Lower lobe of right lung (tissue), 2 donors: ENCODE data around the gene PRPF38A. TPM values are rescaled to one million over a fixed set of nuclear protein-coding genes. Genes with fewer than 3 reads are reported as not detected.

Experiments
- ATAC-seq, 2 donors: fragments of 200-7000 bp; cut with Tn5 transposase; one replicate each; pipeline ENCODE4 v1.9.1; 2020 to 2022; ENCODE audit warnings: mild to moderate bottlenecking in 2 of 2, moderate library complexity in 2 of 2
- DNase-seq: peaks from one replicate; pipeline ENCODE4 v3.0.0-alpha.2; 2020
- H3K27ac ChIP-seq: fragments of 200-600 bp; one replicate; pipeline ENCODE4 v1.8.0; 2022
- H3K27me3 ChIP-seq: fragments of 200-600 bp; one replicate; pipeline ENCODE4 v1.8.0; 2022; ENCODE audit warnings: low read depth
- H3K36me3 ChIP-seq: fragments of 200-600 bp; one replicate; pipeline ENCODE4 v1.8.0; 2022; ENCODE audit warnings: mild to moderate bottlenecking
- H3K4me1 ChIP-seq: fragments of 200-600 bp; one replicate; pipeline ENCODE4 v1.8.0; 2022
- H3K4me3 ChIP-seq: fragments of 200-600 bp; one replicate; pipeline ENCODE4 v1.8.0; 2022; ENCODE audit warnings: mild to moderate bottlenecking
- H3K9me3 ChIP-seq: fragments of 200-600 bp; one replicate; pipeline ENCODE4 v1.8.0; 2022
- intact Hi-C: fragments of 100-400 bp; cut with DNase I; formaldehyde crosslinking; loops from one replicate; pipeline ENCODE4 v1.11.0; 2022
- total RNA-seq: library from RNA; stranded (reverse); fragmentation: NEBNext Ultra II Directional; extraction: Animal tissue kit (Norgen Biotek cat#: 25700); gene quantifications from one replicate; pipeline ENCODE4 v1.2.1, GENCODE V29; 2021
- TF ChIP-seq, protein P1 (sequence below): fragments of 200-600 bp; IDR thresholded peaks from one replicate; pipeline ENCODE4 v1.8.0; 2022; ENCODE audit warnings: antibody characterized with exemption, mild to moderate bottlenecking
- donor health status: DM: no; HTN: yes; CAD: no; lungs with severe emphysema.

PRPF38A gene
- total RNA-seq, 1 donor from 2014 or later: 34.7 TPM

DNA sequence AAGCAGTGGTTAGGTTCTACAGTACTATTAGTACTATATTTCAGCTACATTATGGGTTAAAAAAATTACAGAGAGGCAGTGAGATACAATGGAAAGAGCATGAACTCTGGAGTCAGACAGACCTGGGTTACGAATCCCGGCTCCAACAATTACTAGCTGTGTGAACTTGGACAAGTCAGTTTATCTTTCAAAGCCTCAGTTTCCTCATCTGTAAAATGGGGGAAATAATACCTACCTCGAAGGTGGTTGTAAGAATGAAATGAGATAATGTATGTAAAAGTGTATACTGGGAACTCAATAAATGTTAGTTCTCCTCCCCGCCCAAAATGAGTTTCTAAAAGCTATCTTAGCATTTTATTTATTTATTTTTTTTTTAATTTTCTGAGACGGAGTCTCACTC is 59.5 kb downstream of the PRPF38A start:
- no peaks in the 10 kb centered on the region for H3K4me1 ChIP-seq
- no peaks in the 10 kb centered on the region for H3K9me3 ChIP-seq
- no peak overlapping the region for H3K27ac ChIP-seq
- no peak for ATAC-seq
- intact Hi-C loops: no loop called here
- no peak overlapping the region for H3K4me3 ChIP-seq
- DNase-seq: no peak
- H3K27me3 ChIP-seq: no peaks in the 10 kb centered on the region
- TF ChIP-seq, protein P1, sequence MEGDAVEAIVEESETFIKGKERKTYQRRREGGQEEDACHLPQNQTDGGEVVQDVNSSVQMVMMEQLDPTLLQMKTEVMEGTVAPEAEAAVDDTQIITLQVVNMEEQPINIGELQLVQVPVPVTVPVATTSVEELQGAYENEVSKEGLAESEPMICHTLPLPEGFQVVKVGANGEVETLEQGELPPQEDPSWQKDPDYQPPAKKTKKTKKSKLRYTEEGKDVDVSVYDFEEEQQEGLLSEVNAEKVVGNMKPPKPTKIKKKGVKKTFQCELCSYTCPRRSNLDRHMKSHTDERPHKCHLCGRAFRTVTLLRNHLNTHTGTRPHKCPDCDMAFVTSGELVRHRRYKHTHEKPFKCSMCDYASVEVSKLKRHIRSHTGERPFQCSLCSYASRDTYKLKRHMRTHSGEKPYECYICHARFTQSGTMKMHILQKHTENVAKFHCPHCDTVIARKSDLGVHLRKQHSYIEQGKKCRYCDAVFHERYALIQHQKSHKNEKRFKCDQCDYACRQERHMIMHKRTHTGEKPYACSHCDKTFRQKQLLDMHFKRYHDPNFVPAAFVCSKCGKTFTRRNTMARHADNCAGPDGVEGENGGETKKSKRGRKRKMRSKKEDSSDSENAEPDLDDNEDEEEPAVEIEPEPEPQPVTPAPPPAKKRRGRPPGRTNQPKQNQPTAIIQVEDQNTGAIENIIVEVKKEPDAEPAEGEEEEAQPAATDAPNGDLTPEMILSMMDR: no peak
- peaks cover 6% of the 10 kb centered on the region for H3K36me3 ChIP-seq

DNA sequence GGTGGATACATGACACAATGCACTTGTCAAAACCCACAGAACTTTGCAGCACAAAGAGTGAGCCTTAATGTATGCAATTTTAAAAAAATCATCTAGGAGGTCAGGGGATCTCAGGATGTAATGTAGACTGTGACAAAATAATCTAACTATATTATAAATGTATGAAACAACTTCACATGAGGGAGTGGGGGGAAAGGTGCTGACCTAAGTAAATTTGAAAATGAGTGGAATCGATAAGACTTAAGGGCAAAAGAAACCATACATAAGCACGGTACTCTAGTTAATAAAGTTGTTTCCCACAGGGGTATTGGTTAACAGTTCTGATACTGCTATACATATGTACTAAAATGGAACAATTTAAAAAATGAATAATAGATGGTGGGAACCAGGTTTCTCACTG is 64.7 kb downstream of the PRPF38A start:
- ATAC-seq (no peak), DNase-seq (no peak)
- TF ChIP-seq, protein P1: no peak
- Histone ChIP-seq H3K27me3 (no peaks in the 10 kb centered on the region), H3K36me3 (peaks cover 8% of the 10 kb centered on the region), H3K27ac (no peak overlapping the region), H3K9me3 (no peaks in the 10 kb centered on the region), H3K4me3 (no peak overlapping the region), H3K4me1 (no peaks in the 10 kb centered on the region)
- intact Hi-C loops: no loop called here

Other genes with a start within 250 kb of the PRPF38A start
- gene CC2D1B, start 38.4 kb upstream of the PRPF38A start, total RNA-seq: 44.5 TPM
- gene ORC1, start 179 bp upstream of the PRPF38A start, total RNA-seq: 0.68 TPM
- gene TUT4, start 148.5 kb downstream of the PRPF38A start, total RNA-seq: 52.1 TPM
- gene GPX7, start 197.8 kb downstream of the PRPF38A start, total RNA-seq: 4.3 TPM
- gene SHISAL2A, start 228.6 kb downstream of the PRPF38A start, total RNA-seq: 1.6 TPM